Tongue (tissue), 2 donors: ENCODE measurements around the gene TICAM1. TPM values are rescaled to one million over a fixed set of nuclear protein-coding genes. Genes with fewer than 3 reads are reported as not detected.
A peak's percentile ranks its signal among the peaks of the same experiment; 100 is the strongest.
"Not testable (repeated sequence)": the region's sequence is repeated elsewhere in the genome, so short reads cannot be mapped to it uniquely, and the experiment has no call there.

Source experiments
- DNase-seq: peaks from one replicate; pipeline ENCODE4 v3.0.0-alpha.2; 2015
- total RNA-seq: library from RNA; depleted of rRNA; stranded (reverse); fragments of >200 nt; gene quantifications from one replicate; pipeline ENCODE4 v1.2.3, GENCODE V29; 2014

TICAM1 gene
- 3.6 TPM for total RNA-seq

DNA sequence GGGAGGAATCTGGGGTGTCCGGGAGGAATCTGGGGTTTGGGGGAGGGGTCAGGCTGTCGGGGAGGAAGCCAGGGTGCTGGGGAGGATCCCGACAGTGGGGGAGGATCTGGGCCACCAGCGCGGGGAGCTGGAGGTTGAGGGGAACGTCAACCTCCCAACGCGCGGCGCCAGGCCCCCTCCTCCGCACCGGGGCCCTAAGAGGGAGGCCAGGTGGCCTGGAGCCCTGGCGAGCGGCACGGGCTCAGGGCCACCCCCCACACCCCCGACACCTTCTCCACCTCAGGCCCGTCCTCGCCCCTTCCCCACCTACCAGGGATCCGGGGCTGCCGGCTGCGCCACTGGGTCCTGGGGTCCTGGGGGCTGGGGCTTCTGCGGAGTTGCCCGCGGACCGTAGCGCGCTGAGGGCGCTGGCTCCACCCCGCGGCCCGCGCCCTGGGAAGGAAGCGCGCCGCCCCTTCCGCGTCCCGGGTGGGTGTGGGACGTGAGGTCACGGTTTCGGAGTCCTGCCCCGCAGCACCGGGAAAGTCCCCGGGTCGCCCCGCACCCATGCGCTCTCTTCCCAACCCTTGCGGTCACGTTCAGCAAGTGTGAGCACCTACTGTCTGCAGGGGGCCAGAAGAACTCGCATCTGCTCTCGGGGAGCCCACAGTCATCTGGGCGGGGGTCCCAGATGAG, at the start of gene TICAM1:
TICAM1 (minus strand) TSS at position 409 of the 675 bp plus-strand sequence. CDS start 13,335 bp downstream, outside the sequence.
- peak; percentile 63 for DNase-seq

DNA sequence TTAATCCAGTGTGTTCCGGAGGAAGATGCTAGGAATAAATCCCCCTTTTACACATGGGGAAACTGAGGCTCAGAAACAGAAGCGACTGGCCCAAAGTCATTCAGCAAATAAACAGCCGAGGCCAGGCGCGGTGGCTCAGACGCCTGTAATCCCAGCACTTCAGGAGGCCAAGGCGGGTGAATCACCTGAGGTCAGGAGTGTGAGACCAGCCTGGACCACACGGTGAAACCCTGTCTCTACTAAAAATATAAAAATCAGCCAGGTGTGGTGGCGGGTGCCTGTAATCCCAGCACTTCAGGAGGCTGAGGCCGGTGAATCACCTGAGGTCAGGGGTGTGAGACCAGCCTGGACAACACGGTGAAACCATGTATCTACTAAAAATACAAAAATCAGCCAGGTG, 47.5 kb upstream of the TICAM1 start:
- DNase-seq, result no peak

- peak; percentile 81 for DNase-seq
Observed at GRCh38 chr19:4878491-4878968, 47.0 kb upstream of the TICAM1 start.

DNA sequence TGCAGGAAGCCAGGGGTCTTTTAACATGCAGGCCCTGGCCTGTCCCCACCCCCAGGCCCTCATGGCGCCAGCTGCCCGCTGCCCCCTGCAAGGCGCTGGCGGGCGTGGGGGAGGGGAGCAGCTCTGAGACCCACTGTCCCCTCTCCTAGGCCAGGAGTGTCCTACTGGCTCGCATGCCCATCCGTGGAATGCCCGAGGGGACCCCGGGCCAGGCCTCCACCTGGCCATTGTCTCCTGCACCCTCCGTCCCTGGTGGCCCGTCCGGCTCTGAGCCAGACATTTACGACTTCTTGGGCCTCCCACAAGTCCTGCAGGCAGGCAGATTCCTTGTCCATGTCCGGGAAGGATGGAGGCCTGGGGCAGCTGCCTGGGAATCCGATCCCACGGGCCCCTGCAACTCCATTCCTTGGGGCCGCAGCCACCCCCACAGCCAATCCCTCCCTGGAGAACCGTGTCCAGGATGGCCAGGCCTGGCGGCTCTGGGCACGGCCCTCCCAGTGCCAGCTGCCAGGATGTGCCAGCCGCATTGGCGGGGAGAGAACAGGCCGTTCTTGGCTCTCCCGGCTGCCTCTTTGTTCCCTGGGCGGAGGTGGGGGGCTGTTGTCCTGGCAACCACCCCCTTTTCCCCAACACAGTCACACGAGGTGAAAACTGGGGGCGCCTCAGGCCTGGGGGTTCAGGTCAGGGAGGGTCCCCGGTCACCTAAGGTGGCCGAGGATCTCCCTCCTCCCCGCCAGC, 46.4 kb upstream of the TICAM1 start:
- DNase-seq, result peak; percentile 87

DNA sequence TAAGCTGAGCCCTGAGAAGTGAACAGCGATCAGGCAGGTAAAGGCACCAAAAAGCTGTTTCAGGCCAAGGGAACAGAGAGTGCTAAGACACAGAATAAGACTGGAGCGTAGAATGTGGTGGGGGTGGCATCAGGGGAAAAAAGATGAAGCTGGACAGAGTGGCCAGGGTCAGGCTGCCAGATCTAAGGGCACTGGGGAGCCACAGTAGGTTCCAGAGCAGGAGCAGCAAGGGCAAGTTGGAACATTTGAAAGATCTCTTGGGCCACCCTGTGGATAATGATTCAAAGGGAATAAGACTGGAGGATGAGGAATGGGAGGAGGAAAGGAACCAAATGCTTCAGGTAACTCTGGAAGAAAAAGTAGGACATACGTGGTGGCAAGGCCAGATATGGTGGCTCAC, 42.4 kb upstream of the TICAM1 start:
- DNase-seq, result no peak

DNA sequence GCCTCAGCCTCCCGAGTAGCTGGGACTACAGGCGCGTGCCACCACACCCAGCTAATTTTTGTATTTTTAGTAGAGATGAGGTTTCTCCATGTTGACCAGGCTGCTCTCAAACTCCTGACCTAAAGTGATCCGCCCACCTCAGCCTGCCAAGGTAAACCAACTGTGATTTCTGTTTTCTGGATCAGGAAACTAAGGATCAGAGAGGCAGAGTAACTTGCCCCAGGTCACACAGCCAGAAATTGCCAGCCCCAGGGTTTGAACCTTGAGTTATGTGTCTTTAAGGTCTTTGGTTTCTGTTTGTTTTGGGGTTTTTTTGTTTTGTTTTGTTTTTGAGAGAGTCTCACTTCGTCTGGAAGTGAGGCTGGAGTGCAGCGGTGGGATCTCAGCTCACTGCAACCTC, 40.2 kb upstream of the TICAM1 start:
- DNase-seq, result no peak

- DNase-seq, result no peak
Observed at GRCh38 chr19:4870025-4870700, 38.7 kb upstream of the TICAM1 start.

DNA sequence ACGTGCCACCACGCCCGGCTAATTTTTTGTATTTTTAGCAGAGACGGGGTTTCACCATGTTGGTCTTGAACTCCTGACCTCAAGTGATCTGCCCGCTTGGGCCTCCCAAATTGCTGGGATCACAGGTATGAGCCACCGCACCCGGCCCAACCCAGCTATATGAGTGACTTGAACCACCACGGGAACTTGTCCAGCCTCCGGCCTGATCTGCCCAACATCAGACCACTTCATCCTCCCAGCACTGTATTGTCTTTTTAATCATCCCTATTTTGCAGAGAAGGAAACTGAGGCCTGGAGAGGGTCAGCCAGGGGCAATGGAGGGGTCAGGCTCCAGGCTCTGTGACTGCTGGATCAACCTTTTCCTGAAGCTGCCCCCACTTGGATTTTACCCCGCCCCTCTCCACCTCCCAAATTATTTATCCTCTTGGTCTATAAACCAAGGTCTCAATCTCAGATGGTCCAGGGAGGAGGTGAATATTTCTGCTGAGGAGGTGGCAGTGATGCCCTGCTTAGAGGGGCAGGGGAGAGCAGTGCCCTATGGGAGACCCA, 36.8 kb upstream of the TICAM1 start:
- DNase-seq, result no peak

GRCh38 chr19:4867534-4868285, 36.2 kb upstream of the TICAM1 start, which contains the start of gene PLIN3:
PLIN3 (minus strand) TSS chr19:4867667; CDS start chr19:4861394, 6,273 bp downstream.
- DNase-seq, result peak; percentile 98

- peak; percentile 79 for DNase-seq
Observed at GRCh38 chr19:4866595-4867424, 35.3 kb upstream of the TICAM1 start.

- peak; percentile 54 for DNase-seq
Observed at GRCh38 chr19:4861147-4861546, 29.6 kb upstream of the TICAM1 start.

DNA sequence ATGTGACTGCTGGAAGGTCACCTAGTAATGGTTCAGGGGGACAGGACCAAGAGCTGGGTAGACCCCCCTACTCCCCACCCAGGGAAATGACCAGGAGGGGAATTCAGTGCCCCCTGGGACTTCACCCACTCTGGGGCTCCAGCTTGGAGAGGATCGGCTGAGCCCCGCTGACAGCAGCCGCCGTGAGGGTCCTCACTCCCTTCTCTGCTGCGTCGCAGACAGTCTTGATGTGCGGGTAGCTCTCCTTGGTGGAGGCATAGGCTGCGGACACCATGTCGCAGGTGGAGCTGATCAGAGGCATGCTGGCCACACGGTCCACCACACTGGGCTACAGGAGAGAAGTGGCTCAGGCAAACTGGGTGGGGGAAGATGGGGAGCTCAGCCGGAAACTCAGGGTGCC, 28.2 kb upstream of the TICAM1 start:
- no peak for DNase-seq

DNA sequence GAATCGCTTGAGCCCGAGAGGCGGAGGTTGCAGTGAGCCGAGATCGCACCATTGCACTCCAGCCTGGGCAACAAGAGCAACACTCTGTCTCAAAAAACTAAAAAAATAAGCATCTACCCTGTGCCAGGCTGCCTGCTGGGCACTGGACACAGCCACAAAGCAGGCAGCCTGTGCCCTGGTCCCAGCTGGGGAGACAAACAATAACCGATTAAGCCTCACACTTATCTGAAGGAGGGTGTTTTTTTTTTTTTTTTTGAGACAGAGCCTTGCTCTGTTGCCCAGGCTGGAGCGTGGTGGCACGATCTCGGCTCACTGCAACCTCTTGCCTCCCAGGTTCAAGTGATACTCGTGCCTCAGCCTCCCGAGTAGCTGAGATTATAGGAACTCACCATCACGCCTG, 25.0 kb upstream of the TICAM1 start:
- not testable (repeated sequence) for DNase-seq

- not testable (repeated sequence) for DNase-seq
Observed at GRCh38 chr19:4853506-4853905, 22.0 kb upstream of the TICAM1 start.

- no peak for DNase-seq
Observed at GRCh38 chr19:4852484-4852883, 21.0 kb upstream of the TICAM1 start.

DNA sequence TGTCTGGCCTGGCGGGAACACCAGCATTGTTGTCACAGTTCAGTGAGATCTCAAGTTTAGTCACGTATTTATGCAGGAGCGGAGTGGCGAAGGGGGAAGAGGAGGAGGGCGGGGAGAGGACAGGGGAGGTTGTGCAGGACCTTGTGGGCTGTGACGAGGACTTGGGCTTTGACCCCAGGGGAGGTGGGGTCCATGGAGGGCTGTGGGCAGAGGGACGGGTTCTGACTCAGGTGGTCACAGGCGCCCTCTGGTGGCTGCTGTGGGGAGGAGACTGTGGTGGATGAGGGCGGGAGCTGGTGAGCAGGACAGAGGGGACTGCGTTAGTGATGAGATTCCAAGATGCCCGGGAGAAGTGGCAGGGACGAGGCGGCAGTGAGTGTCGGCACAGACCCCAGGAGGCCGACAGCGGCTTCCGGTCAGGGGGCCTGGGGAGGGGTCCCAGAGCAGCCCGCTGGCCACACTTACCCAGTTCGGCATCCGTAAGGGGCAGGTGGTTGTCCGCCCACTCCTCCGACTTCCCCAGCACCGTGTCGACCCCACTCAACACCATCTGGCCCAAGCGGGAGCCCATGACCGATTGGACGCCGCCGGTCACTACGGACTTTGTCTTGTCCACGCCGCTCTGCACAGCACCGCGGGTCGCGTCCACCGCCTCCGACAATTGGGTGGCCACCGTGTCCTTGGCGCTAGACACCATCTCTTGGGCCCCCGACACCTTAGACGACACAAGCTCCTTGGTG, 20.2 kb upstream of the TICAM1 start:
- peak; percentile 74 for DNase-seq

DNA sequence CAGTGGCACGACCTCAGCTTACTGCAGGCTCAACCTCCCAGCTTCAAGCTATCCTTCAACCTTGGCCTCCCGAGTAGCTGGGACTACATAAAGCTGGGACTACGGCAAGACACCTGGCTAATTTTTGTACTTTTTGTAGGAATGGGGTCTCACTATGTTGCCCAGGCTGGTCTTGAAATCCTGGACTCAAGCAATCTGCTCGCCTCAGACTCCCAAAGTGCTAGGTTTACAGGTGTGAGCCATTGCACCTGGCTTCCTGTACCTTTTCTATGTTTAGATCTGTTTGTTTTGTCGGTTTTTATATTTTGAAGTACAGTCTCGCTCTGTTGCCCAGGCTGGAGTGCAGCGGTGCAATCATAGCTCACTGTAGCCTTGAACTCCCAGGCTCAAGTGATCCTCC, 17.5 kb upstream of the TICAM1 start:
- DNase-seq, result no peak

- no peak for DNase-seq
Observed at GRCh38 chr19:4847190-4847973, 15.9 kb upstream of the TICAM1 start.

- not testable (repeated sequence) for DNase-seq
Observed at GRCh38 chr19:4845975-4846374, 14.5 kb upstream of the TICAM1 start.
